Measurements from ENCODE around the gene IL1RAPL1. TPM values are rescaled to one million over a fixed set of nuclear protein-coding genes. Genes with fewer than 3 reads are reported as not detected.

IL1RAPL1 gene
- total and polyA plus RNA-seq, 2 donors (not counting 3 experiments of a cell fraction or from before 2014, with no cell fraction given), result 0.79 to 1.3 TPM

GRCh38 chrX:29890646-29891200 is 1303.5 kb downstream of the IL1RAPL1 start:
- FAIRE-seq (no peak), DNase-seq (ENCODE audit: low read depth, low spot score) (no peak)
- H2AFZ ChIP-seq (ENCODE audit: low read depth, low read length), result no peak overlapping the region
- H3K79me2 ChIP-seq (ENCODE audit: control insufficient read depth, insufficient read depth, low read length), result no peaks in the 10 kb centered on the region
- BruUV-seq (replicated peaks), result no TSS peak
- intact Hi-C loops (cut with micrococcal nuclease), result no loop called here
- H3K4me2 ChIP-seq (ENCODE audit: insufficient read depth, low read length), result no peak overlapping the region
- dilution Hi-C loops (cut with MboI; ENCODE audit: extremely low pct_ligation_motif_present, low sequenced_read_pairs), result no loop called here
- no peaks in the 10 kb centered on the region for H3K9me1 ChIP-seq (replicated peaks; ENCODE audit: control insufficient read depth, extremely low read depth, insufficient read depth, low read length)
- no peak for TF ChIP-seq POLR2A (IDR thresholded peaks at IDR 0.05; ENCODE audit: low read depth, low read length)
- H3K9ac ChIP-seq (replicated peaks; ENCODE audit: extremely low read depth, insufficient read depth, low read length), result no peak overlapping the region
- no peak overlapping the region for H3K27ac ChIP-seq (ENCODE audit: insufficient read depth, low read depth, low read length)
- H3K4me3 ChIP-seq (replicated peaks in 1 of 3; ENCODE audit: insufficient read depth in 1 of 3, low read depth in 1 of 3, low read length in 3 of 3), result no peak overlapping the region
- ChIA-PET CTCF (no interaction called here), POLR2A (no interaction called here)
- H3K9me3 ChIP-seq (replicated peaks; ENCODE audit: control insufficient read depth, insufficient read depth, low read length), result no peaks in the 10 kb centered on the region
- no peaks in the 10 kb centered on the region for H4K20me1 ChIP-seq (replicated peaks; ENCODE audit: control insufficient read depth, extremely low read depth, insufficient read depth, low read length)
- no peaks in the 10 kb centered on the region for H3K36me3 ChIP-seq (ENCODE audit: control insufficient read depth in 2 of 2, extremely low read depth in 1 of 2, insufficient read depth in 2 of 2, low read length in 2 of 2)
- H3K4me1 ChIP-seq (ENCODE audit: control insufficient read depth, extremely low read depth, insufficient read depth, low read length), result no peaks in the 10 kb centered on the region
- no peaks in the 10 kb centered on the region for H3K27me3 ChIP-seq (ENCODE audit: control insufficient read depth in 2 of 2, insufficient read depth in 2 of 2, low read length in 2 of 2)

- dilution Hi-C loops (cut with MboI; ENCODE audit: extremely low pct_ligation_motif_present, low sequenced_read_pairs), result no loop called here
- CTCF ChIA-PET, result interaction anchor here (1.7 to 2.4 kb wide), 2 partner anchors 10 to 214 kb away, joined by 8 to 18 read pairs; no protein-coding TSS in a partner anchor
- POLR2A ChIA-PET, result no interaction called here
Observed at GRCh38 chrX:29902004-29902403, 1314.8 kb downstream of the IL1RAPL1 start.

More at GRCh38 chrX:29902004-29902403, 1314.8 kb downstream of the IL1RAPL1 start:
- no peaks in the 10 kb centered on the region for H3K4me1 ChIP-seq (ENCODE audit: control insufficient read depth, extremely low read depth, insufficient read depth, low read length)
- no peak for TF ChIP-seq FOS (IDR thresholded peaks at IDR 0.05; ENCODE audit: borderline replicate concordance, insufficient read depth, low read length)
- no peak for TF ChIP-seq MAX (IDR thresholded peaks at IDR 0.05; ENCODE audit: insufficient read depth, insufficient read length)
- no peak for TF ChIP-seq GATA2 (IDR thresholded peaks at IDR 0.05; ENCODE audit: insufficient read depth, insufficient read length, low read depth, low read length)
- TF ChIP-seq CTCF (IDR thresholded peaks at IDR 0.05; ENCODE audit: extremely low read depth in 1 of 2, insufficient read depth in 1 of 2, low read depth in 1 of 2, low read length in 2 of 2), result no peak
- TF ChIP-seq JUN (IDR thresholded peaks at IDR 0.05; ENCODE audit: borderline replicate concordance, insufficient read depth, insufficient read length, low read depth), result no peak
- TF ChIP-seq POLR2A (IDR thresholded peaks at IDR 0.05; ENCODE audit: low read depth, low read length), result no peak
- no peak for TF ChIP-seq POLR2AphosphoS5 (IDR thresholded peaks at IDR 0.05; ENCODE audit: insufficient read depth, low read depth, low read length)
- TF ChIP-seq MYC (IDR thresholded peaks at IDR 0.05; ENCODE audit: low read depth, low read length), result no peak
- no peak for TF ChIP-seq EZH2 (IDR thresholded peaks at IDR 0.05; ENCODE audit: borderline replicate concordance, low read depth, low read length, severe bottlenecking)
- no TSS peak for BruUV-seq (replicated peaks)
- no peaks in the 10 kb centered on the region for H4K20me1 ChIP-seq (replicated peaks; ENCODE audit: control insufficient read depth, extremely low read depth, insufficient read depth, low read length)
- no peak for DNase-seq (ENCODE audit: low read depth, low spot score)
- H2AFZ ChIP-seq (ENCODE audit: low read depth, low read length), result no peak overlapping the region
- FAIRE-seq, result no peak
- no peaks in the 10 kb centered on the region for H3K79me2 ChIP-seq (ENCODE audit: control insufficient read depth, insufficient read depth, low read length)
- intact Hi-C loops (cut with micrococcal nuclease), result loop anchor here (10.0 kb wide), 1 partner anchor 1317 kb away; the partner anchor contains the start of gene IL1RAPL1
- no peaks in the 10 kb centered on the region for H3K27me3 ChIP-seq (ENCODE audit: control insufficient read depth in 2 of 2, insufficient read depth in 2 of 2, low read length in 2 of 2)
- H3K27ac ChIP-seq (ENCODE audit: insufficient read depth, low read depth, low read length), result no peak overlapping the region
- no peak overlapping the region for H3K4me3 ChIP-seq (replicated peaks in 1 of 3; ENCODE audit: insufficient read depth in 1 of 3, low read depth in 1 of 3, low read length in 3 of 3)
- no peak overlapping the region for H3K4me2 ChIP-seq (ENCODE audit: insufficient read depth, low read length)
- H3K9me1 ChIP-seq (replicated peaks; ENCODE audit: control insufficient read depth, extremely low read depth, insufficient read depth, low read length), result no peaks in the 10 kb centered on the region
- H3K9me3 ChIP-seq (replicated peaks; ENCODE audit: control insufficient read depth, insufficient read depth, low read length), result no peaks in the 10 kb centered on the region
- no peaks in the 10 kb centered on the region for H3K36me3 ChIP-seq (ENCODE audit: control insufficient read depth in 2 of 2, extremely low read depth in 1 of 2, insufficient read depth in 2 of 2, low read length in 2 of 2)
- no peak overlapping the region for H3K9ac ChIP-seq (replicated peaks; ENCODE audit: extremely low read depth, insufficient read depth, low read length)

Measured in endothelial cell of umbilical vein (primary cell).